GM21423 (cell line): Measurements from ENCODE around the gene ACBD3.

Experiments
- ATAC-seq: cut with Tn5 transposase; IDR thresholded peaks from one replicate; pipeline ENCODE4 v1.9.1; 2021; ENCODE audit warnings: mild to moderate bottlenecking, moderate library complexity; ENCODE audit not compliant: unreplicated experiment

ACBD3 gene

DNA sequence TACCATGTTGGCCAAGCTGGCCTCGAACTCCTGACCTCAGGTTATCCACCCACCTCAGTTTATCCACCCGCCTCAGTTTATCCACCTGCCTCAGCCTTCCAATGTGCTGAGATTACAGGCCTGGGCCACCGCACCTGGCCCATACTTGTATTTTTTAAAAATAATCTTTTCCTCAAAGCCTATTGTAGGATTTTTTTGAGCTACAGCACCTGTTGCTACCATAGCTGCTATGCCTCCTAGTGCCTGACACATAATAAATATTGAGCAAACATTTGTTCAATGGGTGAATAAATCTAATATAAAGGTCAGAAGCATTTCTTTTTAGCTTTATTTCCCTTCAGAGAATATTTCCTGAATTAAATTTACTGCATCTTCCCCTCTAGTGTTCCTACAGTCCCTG lies 15.7 kb upstream of the ACBD3 start:
- ATAC-seq = no peak

DNA sequence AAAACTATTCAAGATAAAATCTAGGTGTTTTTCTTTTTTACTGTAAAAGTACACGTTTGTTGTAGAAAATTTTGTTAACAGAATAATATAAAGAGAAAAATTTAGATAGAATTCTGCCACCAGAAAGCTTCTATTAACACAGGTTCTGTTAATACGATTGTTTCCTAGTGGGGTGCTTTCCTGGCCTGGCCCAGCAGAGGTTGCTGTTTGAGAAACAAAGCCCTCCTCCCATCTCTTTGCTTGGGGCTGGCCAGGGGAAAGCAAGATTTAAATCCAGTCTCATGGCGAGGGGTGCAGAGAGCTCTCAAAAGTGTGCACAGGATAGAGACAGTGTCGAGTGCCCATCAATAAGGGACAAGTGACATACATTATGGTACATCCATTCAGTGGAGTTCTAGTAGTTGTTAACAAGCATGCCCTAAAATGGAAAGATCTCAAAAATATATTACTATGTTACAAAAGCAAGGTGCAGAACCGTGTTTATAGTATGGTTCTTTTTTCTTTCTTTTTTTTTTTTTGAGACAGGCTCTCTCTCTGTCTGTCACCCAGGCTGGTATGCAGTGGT lies 14.6 kb upstream of the ACBD3 start:
- ATAC-seq = peak; percentile 53

DNA sequence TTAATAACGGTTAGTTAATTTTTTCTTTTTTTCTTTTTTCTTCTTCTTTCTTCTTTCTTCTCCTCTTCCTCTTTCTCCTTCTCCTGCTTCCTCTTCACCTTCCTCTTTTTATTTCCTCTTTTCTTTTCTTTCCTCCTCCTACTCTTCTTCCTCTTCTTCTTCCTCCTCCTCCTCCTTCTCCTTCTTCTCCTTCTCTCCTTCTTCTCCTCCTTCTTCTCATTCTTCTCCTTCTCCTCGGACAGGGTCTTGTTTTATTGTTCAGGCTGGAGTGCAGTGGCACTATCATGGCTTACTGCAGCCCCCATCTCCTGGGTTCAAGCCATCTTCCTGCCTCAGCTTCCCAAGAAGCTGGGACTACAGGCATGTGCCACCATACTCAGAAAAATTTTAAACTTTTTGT lies 13.4 kb upstream of the ACBD3 start:
- no peak for ATAC-seq

- no peak for ATAC-seq
These were observed 8.6 kb upstream of the ACBD3 start for GRCh38 chr1:226195144-226195543.

GRCh38 chr1:226187380-226187779 lies 839 bp upstream of the ACBD3 start:
- ATAC-seq = no peak

DNA sequence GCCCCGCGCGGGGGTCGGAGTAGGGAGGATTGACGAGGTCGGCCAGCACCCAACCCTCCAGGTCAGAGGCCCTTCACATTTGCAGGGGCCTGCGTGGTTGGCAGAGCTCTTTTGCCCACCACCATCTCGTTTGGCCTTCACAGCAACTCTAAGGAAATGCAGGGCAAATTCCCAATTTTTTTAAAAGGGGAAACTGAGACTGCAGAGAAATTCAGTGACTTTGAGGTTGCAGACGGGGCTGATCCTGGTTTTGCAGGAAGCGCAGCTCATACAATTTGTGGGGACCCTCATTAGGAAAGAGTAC lies 430 bp upstream of the ACBD3 start:
- no peak for ATAC-seq

DNA sequence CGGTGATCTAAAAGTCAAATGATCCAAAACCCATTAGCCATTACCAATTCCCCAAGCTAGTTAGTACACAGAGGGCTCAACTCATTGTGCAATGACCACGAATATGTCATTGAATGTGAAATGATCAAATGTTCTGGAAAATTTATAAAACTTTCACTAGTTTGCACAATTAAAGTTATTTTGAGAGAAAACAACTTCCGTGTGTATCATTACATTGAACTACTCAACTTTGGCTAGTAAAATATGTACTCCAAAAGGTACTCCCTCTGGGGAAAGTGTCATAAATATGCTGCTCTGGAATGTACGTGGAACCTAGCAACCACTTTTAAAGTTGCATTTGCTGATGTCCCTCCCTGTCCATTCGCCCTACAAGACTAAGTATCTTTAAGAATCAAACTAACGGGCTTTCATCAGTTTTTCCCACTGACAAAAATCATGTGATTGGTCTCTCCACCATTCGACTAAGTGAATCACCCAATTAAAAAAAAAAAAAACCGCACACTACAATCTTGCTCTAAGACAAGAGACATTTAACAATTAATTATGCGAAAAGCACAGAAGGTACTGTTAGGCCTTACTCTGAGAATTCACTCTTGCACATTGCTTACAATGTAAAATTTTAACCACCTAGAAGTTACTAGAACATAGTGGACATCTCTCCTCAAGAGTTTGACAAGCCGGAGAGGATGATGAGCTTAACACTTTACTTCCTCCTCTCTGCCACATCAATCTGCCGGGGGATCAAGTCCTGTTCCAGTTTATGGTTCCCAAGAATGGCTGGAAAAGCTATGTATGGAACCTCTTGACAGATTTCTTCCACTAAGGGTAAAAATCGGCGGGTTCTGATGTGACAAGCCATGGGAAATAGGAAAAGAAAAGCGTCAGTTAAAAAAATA lies 1.2 kb downstream of the ACBD3 start:
- ATAC-seq = no peak

GRCh38 chr1:226181996-226182714 lies 4.4 kb downstream of the ACBD3 start:
- ATAC-seq = no peak

DNA sequence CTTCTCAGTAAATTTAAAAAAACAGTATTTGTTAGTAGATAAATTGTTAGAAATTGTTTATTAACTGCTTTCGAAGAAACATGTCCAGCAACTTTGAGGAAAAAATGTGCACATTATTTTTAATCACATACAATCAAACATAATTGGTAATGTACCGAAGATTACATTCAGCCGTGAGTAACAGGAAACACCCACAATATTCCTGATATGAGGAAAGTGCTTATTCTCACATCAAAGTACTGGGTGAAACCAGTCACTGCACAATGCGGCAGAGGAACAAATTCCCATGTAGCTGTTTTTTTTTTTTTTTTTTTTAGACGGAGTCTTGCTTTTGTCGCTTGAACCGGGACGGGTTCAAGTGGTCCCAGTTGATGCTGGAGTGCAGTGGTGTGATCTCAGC lies 9.7 kb downstream of the ACBD3 start:
- no peak for ATAC-seq

DNA sequence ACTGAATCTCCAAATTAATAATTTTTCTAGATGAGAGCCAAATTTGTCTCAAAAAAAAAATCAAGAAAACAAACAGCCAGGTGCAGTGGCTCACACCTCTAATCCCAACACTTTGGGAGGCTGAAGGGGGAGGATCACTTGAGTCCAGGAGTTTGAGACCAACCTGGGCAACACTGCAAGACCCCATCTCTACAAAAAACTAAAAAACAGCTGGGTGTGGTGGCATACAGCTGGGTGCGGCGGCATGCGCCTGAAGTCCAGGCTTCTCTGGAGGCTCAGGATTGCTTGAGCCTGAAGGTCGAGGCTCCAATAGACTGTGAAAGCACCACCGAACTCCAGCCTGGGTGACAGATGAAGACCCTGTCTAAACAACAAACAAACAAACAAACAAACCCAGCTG lies 14.0 kb downstream of the ACBD3 start:
- ATAC-seq = no peak

GRCh38 chr1:226166341-226166740 lies 20.2 kb downstream of the ACBD3 start:
- no peak for ATAC-seq

DNA sequence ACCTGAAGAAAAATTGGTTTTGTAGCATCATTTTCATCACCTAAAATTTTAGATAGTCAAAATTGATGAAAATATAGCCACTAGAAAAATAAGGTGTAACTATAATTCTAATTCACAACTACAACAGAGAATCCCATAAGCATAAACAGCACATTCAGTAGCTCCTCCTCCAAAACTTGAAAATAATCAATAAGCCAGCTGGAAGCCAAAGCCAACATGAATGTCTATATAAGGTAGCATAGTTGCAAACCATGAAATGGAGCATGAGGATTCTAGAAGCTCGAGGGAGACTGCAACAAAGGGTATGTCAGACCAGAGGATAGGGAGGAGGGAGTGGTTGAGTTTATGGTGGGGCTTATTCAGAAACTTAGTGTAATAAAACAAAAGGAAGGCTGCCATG lies 22.4 kb downstream of the ACBD3 start:
- no peak for ATAC-seq

DNA sequence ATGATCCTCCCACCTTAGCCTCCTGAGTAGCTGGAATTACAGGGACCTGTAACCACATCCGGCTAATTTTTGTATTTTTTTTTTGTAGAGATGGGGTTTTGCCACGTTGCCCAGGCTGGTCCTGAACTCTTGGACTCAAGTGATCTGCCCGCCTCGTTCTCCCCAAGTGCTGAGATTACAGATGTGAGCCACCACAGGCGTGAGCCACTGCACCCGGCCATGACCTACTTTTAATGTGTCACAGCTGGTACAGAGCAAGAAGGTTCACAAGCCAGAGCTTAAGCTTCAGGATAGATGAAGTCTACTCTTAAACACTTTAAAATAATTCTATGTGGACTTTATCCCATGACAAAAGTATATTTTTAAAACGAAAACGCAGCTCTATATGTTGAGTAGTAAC lies 23.6 kb downstream of the ACBD3 start:
- no peak for ATAC-seq

DNA sequence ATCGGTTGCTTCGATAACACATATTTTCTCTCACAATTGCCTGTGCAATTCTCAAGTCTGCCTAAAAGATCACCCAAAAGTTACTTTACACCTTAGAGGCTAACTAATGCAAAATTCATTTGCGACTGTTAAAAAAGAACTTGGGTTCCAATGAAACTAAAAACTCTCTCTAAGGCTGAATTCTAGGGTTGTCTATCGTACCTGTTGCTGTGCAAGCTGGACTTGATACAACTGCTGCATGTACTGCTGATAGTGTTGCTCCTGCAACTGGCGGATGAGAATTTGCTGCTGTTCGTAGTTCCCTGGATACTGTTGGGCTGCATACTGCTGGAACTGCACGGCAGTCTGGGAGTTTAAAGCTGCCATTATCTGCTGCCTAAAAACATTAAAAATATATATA lies 27.6 kb downstream of the ACBD3 start:
- ATAC-seq = no peak

DNA sequence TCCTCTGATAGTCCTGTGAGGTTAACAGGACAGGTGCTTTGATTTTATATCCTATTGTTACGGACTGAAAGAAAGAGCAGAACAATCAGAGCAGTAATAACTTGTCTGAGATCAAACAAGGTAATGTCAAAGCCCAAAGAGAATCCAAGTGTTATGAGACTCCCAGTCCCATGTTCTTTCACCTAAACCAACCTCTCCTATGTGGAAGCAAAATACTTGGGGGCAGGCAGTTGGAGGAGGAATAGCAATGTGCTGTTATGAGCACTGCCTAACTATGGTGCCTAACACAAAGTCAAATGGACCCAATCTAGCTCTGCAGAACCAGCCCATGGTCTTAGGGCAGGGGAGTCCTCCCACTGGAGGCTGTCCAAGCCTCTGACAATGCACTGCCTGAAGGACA lies 28.1 kb downstream of the ACBD3 start:
- no peak for ATAC-seq

DNA sequence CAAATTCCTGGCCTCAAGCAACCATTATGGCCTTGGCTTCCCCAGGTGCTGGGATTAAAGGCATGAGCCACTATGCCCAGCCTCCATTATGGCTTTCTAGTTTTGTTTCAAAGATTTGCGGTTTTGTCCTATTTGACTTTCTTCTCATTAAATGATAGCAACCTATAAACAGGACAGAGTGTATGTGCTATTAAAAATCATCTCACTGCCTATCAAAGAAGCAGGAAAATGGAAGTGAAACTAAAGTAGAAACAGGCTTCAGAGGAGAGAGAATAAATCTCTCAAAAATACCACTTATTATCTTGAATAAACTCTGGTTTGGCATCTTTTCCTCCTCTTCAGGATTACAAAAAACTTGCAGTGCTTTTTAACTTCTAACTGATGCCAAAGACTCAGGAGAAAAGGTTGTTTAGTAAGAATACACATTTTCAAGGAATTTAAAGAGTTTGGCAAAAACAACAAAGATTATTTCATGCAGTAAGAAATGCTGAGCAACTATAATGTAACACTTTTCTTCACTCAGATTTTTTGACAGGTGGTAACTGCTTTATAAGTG lies 28.7 kb downstream of the ACBD3 start:
- ATAC-seq = no peak

DNA sequence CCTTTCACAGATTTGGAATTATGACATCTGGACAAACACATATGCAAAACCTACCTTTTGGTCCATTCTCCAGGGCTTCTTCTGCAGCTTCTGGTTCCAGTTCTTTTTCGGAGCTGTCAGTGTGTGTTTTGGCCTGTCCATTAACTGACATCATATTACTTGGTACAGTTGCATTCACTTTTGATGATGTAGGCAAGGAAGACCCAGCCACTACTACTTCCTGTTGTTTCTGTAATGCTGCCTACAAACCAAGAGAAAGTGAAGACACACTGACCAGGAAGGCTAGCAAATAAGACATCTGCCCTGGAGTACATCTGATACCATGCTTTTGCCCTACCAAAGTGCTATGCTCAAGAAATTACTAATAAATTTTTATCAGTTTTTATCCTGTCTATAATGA lies 31.9 kb downstream of the ACBD3 start:
- ATAC-seq = no peak

- no peak for ATAC-seq
These were observed 36.7 kb downstream of the ACBD3 start for GRCh38 chr1:226149806-226150205.

DNA sequence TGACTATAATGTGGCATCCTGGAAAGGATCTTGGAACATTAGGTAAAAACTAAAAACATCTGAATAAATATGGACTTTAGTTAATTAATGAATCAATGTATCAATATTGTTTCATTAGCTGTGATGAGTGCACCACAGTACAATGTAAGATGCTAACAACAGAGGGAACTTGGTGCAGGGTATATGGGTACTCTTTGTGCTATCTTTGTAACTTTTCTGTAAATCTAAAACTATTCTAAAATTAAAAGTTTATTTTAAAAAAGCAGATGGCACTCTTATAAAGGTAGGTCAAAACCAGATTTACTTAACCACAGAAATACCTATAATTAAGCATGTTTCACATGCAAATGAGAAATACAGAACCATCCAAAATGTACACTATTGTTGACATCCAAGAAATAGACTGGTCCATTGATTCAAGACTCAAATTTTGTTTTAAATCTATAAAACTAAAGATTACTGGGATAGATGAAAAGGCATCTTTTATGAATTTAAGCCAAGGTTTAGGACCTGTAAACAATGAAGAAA lies 38.4 kb downstream of the ACBD3 start:
- ATAC-seq = no peak

DNA sequence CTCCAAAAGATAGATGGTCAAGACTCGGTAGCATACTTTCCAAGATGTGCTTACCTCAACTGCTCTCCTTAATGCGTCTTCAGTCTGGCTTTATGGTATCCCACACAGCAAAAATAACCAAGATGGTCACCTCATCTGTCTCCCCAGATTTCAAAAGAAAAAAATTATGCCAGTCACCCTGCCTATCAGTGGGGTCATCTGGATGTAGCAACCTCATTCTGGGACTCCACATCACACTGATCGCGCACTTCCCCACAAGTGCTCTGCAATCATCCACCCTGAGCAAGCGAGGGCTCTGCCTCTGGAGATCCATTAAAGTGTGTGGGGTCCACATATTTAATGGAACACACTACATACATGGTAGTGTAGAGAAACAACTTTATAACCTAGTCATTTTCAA lies 42.5 kb downstream of the ACBD3 start:
- no peak for ATAC-seq

- ATAC-seq = no peak
These were observed 50.8 kb downstream of the ACBD3 start for GRCh38 chr1:226135709-226136108.
